SU-DHL-6 (cell line): Measurements from ENCODE around the gene CFDP1.
A peak's percentile ranks its signal among the peaks of the same experiment; 100 is the strongest.

Source experiments
- H2AFZ ChIP-seq: fragments of 200-600 bp; sonication (generic); 2 replicates; pipeline ENCODE4 v1.6.1; 2014; ENCODE audit warnings: low read depth, mild to moderate bottlenecking, moderate library complexity, mixed read lengths, antibody characterized with exemption, low read length; ENCODE audit not compliant: severe bottlenecking
- H3F3A ChIP-seq: fragments of 200-600 bp; shearing (Covaris generic); 2 replicates; pipeline ENCODE4 v1.6.0; 2016; ENCODE audit warnings: antibody characterized with exemption, mild to moderate bottlenecking; ENCODE audit not compliant: insufficient read depth
- H3K27ac ChIP-seq: fragments of 200-600 bp; sonication (generic); 2 replicates; pipeline ENCODE4 v1.5.1; 2016; ENCODE audit warnings: low read depth, mild to moderate bottlenecking, low read length, moderate library complexity, mixed read lengths
- H3K27me3 ChIP-seq: fragments of 200-600 bp; sonication (generic), shearing (Covaris generic); 2 replicates; pipeline ENCODE4 v1.6.0; 2014; ENCODE audit warnings: mild to moderate bottlenecking, low read length
- H3K36me3 ChIP-seq: fragments of 200-600 bp; sonication (generic); 2 replicates; pipeline ENCODE4 v1.6.1; 2014; ENCODE audit warnings: mild to moderate bottlenecking, low read length, mixed read lengths
- H3K4me2 ChIP-seq: fragments of 300-600, 200-600 bp; shearing (Covaris generic), sonication (generic); 2 replicates; pipeline ENCODE4 v1.6.0; 2014; ENCODE audit warnings: low read length, low read depth, mild to moderate bottlenecking; ENCODE audit not compliant: poor library complexity, severe bottlenecking
- H3K4me3 ChIP-seq: fragments of 200-600 bp; sonication (generic); 2 replicates; pipeline ENCODE4 v1.5.1; 2014; ENCODE audit warnings: antibody characterized with exemption, low read length, mild to moderate bottlenecking, mixed read lengths; ENCODE audit not compliant: insufficient read depth, poor library complexity, severe bottlenecking
- H3K79me2 ChIP-seq: fragments of 200-600 bp; sonication (generic); 2 replicates; pipeline ENCODE4 v1.6.1; 2014; ENCODE audit warnings: mild to moderate bottlenecking, low read length, moderate library complexity; ENCODE audit not compliant: insufficient read depth
- H3K9ac ChIP-seq: fragments of 200-600 bp; sonication (generic); 2 replicates; pipeline ENCODE4 v1.7.0; 2014; ENCODE audit warnings: mild to moderate bottlenecking, low read length
- H3K9me2 ChIP-seq: fragments of 200-600 bp; sonication (generic); replicated peaks from 2 replicates; pipeline ENCODE4 v1.6.1; 2014; ENCODE audit warnings: low read length; ENCODE audit not compliant: insufficient read depth
- H3K9me3 ChIP-seq: fragments of 200-600 bp; sonication (generic); 2 replicates; pipeline ENCODE4 v1.6.1; 2014; ENCODE audit warnings: low read length, mixed read lengths; ENCODE audit not compliant: insufficient read depth
- H4K20me1 ChIP-seq: fragments of 200-600 bp; sonication (generic); 2 replicates; pipeline ENCODE4 v1.6.1; 2014; ENCODE audit warnings: low read depth, mild to moderate bottlenecking, antibody characterized with exemption, low read length, moderate library complexity, mixed read lengths
- CTCF ChIP-seq: fragments of 200-600 bp; sonication (generic); IDR thresholded peaks from one replicate; pipeline ENCODE4 v1.5.1; 2017; ENCODE audit warnings: antibody characterized with exemption, mild to moderate bottlenecking, low read length, moderate library complexity; ENCODE audit not compliant: insufficient read depth, poor library complexity, severe bottlenecking
- EZH2phosphoT487 ChIP-seq: fragments of 200-600 bp; sonication (generic), shearing (Covaris generic); conservative IDR thresholded peaks from 2 replicates; pipeline ENCODE4 v1.6.1; 2018; ENCODE audit warnings: mild to moderate bottlenecking, antibody characterized with exemption, low read length, moderate library complexity, mixed read lengths

The CFDP1 gene

GRCh38 chr16:75250809-75251279, 182.5 kb downstream of the CFDP1 start:
- Histone ChIP-seq H3K36me3 (no peaks in the 10 kb centered on the region), H3K9ac (peak overlapping the region; percentile 77), H2AFZ (peak overlapping the region; percentile 91), H3K4me2 (peak overlapping the region; percentile 86), H3K27ac (no peak overlapping the region), H3K9me2 (no peaks in the 10 kb centered on the region), H3K27me3 (peaks cover 3% of the 10 kb centered on the region; the same call in 1 of the 2 replicates), H3K9me3 (no peaks in the 10 kb centered on the region), H3K79me2 (no peaks in the 10 kb centered on the region), H4K20me1 (no peaks in the 10 kb centered on the region), H3K4me3 (peak overlapping the region; percentile 96), H3F3A (no peaks in the 10 kb centered on the region)
- no peak for TF ChIP-seq CTCF
- no peak for TF ChIP-seq EZH2phosphoT487

- Histone ChIP-seq H3K27me3 (peaks cover 3% of the 10 kb centered on the region; the same call in 1 of the 2 replicates), H4K20me1 (no peaks in the 10 kb centered on the region), H2AFZ (peak overlapping the region; percentile 91), H3K4me2 (peak overlapping the region; percentile 86), H3K79me2 (no peaks in the 10 kb centered on the region), H3K27ac (no peak overlapping the region), H3K9me3 (no peaks in the 10 kb centered on the region), H3F3A (no peaks in the 10 kb centered on the region), H3K9ac (peak overlapping the region; percentile 77), H3K9me2 (no peaks in the 10 kb centered on the region), H3K4me3 (peak overlapping the region; percentile 96), H3K36me3 (no peaks in the 10 kb centered on the region)
- TF ChIP-seq EZH2phosphoT487 = no peak
Measured at GRCh38 chr16:75250089-75250808, 183.1 kb downstream of the CFDP1 start.

- no peak for TF ChIP-seq CTCF
- no peak for TF ChIP-seq EZH2phosphoT487
- H3K27ac ChIP-seq = no peak overlapping the region
- H3K4me2 ChIP-seq = no peak overlapping the region
- H3F3A ChIP-seq = no peaks in the 10 kb centered on the region
- H3K27me3 ChIP-seq = peaks cover 3% of the 10 kb centered on the region; the same call in 1 of the 2 replicates
- no peaks in the 10 kb centered on the region for H3K9me2 ChIP-seq
- no peak overlapping the region for H3K9ac ChIP-seq
- H3K4me3 ChIP-seq = no peak overlapping the region
- H3K9me3 ChIP-seq = no peaks in the 10 kb centered on the region
- H3K36me3 ChIP-seq = no peaks in the 10 kb centered on the region
- H3K79me2 ChIP-seq = no peaks in the 10 kb centered on the region
- H2AFZ ChIP-seq = no peak overlapping the region
- no peaks in the 10 kb centered on the region for H4K20me1 ChIP-seq
Measured at GRCh38 chr16:75249441-75249840, 183.9 kb downstream of the CFDP1 start.
